SU-DHL-6 (cell line): ENCODE data around the gene HOXB6.

Experiments used
- CTCF ChIP-seq: fragments of 200-600 bp; sonication (generic); IDR thresholded peaks from one replicate; pipeline ENCODE4 v1.5.1; 2017; ENCODE audit warnings: antibody characterized with exemption, mild to moderate bottlenecking, low read length, moderate library complexity; ENCODE audit not compliant: insufficient read depth, poor library complexity, severe bottlenecking
- EZH2phosphoT487 ChIP-seq: fragments of 200-600 bp; sonication (generic), shearing (Covaris generic); conservative IDR thresholded peaks from 2 replicates; pipeline ENCODE4 v1.6.1; 2018; ENCODE audit warnings: mild to moderate bottlenecking, antibody characterized with exemption, low read length, moderate library complexity, mixed read lengths

GRCh38 chr17:48555258-48556228 is 49.2 kb downstream of the HOXB6 start:
- TF ChIP-seq CTCF (no peak), EZH2phosphoT487 (no peak)
